Nephron (organoid): ENCODE data around the gene RASA3.
A peak's percentile ranks its signal among the peaks of the same experiment; 100 is the strongest.

Source experiments
- H3K27ac Mint-ChIP-seq, 3 experiments: 2 replicates each; pipeline ENCODE4 v1.8.0; 2020; ENCODE audit warnings: mixed read lengths in 3 of 3, mild to moderate bottlenecking in 2 of 3, moderate library complexity in 1 of 3
- H3K27me3 Mint-ChIP-seq: 2 replicates; pipeline ENCODE4 v1.8.0; 2021; ENCODE audit warnings: low read depth, mild to moderate bottlenecking, moderate library complexity, mixed read lengths
- H3K36me3 Mint-ChIP-seq: 2 replicates; pipeline ENCODE4 v1.8.0; 2020; ENCODE audit warnings: low read depth, mixed read lengths
- H3K4me1 Mint-ChIP-seq: 2 replicates; pipeline ENCODE4 v1.8.0; 2020; ENCODE audit warnings: mixed read lengths
- H3K4me3 Mint-ChIP-seq, 3 experiments: 2 replicates each; pipeline ENCODE4 v1.8.0; 2020; ENCODE audit warnings: mild to moderate bottlenecking in 3 of 3, mixed read lengths in 3 of 3, moderate library complexity in 2 of 3
- H3K9me3 Mint-ChIP-seq: 2 replicates; pipeline ENCODE4 v1.8.0; 2020; ENCODE audit warnings: mixed read lengths
- TF ChIP-seq, protein P1 (sequence below), 3 experiments: fragments of 200-600 bp; sonication (generic); IDR thresholded peaks; one replicate each; pipeline ENCODE4 v1.5.0; 2021; ENCODE audit warnings: antibody characterized with exemption in 3 of 3; ENCODE audit not compliant: unreplicated experiment in 3 of 3

RASA3 gene

DNA sequence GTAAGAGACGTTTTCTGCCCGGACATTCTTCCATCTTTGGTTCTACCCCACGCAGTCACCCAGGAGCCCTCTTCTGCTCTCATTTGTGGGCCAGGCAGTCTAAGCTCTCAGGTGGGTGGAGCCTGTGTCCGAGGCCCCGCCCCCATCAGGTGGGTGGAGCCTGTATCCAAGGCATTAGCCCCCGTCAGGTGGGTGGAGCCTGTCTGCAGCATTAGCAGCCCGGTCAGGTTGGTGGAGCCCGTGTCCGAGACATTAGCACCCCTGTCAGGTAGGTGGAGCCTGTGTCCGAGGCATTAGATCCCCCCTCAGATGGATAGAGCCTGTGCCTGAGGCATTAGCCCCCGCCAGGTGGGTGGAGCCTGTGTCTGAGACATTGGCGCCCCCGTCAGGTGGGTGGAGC lies 113.1 kb downstream of the RASA3 start:
- TF ChIP-seq, protein P1, sequence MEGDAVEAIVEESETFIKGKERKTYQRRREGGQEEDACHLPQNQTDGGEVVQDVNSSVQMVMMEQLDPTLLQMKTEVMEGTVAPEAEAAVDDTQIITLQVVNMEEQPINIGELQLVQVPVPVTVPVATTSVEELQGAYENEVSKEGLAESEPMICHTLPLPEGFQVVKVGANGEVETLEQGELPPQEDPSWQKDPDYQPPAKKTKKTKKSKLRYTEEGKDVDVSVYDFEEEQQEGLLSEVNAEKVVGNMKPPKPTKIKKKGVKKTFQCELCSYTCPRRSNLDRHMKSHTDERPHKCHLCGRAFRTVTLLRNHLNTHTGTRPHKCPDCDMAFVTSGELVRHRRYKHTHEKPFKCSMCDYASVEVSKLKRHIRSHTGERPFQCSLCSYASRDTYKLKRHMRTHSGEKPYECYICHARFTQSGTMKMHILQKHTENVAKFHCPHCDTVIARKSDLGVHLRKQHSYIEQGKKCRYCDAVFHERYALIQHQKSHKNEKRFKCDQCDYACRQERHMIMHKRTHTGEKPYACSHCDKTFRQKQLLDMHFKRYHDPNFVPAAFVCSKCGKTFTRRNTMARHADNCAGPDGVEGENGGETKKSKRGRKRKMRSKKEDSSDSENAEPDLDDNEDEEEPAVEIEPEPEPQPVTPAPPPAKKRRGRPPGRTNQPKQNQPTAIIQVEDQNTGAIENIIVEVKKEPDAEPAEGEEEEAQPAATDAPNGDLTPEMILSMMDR (IDR thresholded peaks at IDR 0.05; ENCODE audit: unreplicated experiment in 3 of 3) = no peak
- no peaks in the 10 kb centered on the region for H3K27me3 Mint-ChIP-seq
- H3K9me3 Mint-ChIP-seq = no peaks in the 10 kb centered on the region
- no peak overlapping the region for H3K27ac Mint-ChIP-seq
- H3K4me1 Mint-ChIP-seq = no peaks in the 10 kb centered on the region
- H3K36me3 Mint-ChIP-seq = peaks cover 8% of the 10 kb centered on the region
- no peak overlapping the region for H3K4me3 Mint-ChIP-seq

DNA sequence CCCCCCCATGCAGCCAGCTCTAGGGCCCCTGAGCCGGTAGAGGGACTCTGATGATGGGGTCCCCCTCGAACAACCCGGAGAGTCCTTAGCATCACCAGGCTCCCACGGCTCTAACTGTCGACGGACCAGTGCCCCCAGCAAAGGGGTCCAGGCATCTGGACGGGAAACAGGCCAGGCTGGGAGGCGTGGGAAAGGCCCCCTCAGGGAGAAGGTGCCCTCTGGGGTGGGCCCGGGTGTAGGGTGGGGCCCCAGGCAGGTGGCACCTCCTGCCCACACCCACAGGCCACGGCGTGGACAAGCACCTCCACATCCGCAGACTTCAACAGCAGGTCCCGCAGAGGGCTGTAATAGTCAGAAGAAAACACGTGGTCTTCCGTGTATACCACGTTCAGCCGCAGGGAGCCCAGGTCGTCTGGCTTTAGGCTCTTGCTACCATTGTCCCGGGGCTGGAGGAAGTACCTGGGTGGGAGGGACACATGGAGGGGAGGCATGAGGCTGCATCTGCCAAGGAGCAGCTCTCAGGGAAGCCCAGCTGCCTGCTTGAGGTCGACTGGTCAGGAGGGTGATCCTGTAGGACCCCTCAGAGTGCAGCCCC lies 113.9 kb downstream of the RASA3 start:
- no peak overlapping the region for H3K4me3 Mint-ChIP-seq
- H3K27ac Mint-ChIP-seq = no peak overlapping the region
- no peaks in the 10 kb centered on the region for H3K4me1 Mint-ChIP-seq
- no peaks in the 10 kb centered on the region for H3K27me3 Mint-ChIP-seq
- H3K9me3 Mint-ChIP-seq = no peaks in the 10 kb centered on the region
- TF ChIP-seq, protein P1 (IDR thresholded peaks at IDR 0.05; ENCODE audit: unreplicated experiment in 3 of 3) = no peak
- H3K36me3 Mint-ChIP-seq = peaks cover 8% of the 10 kb centered on the region

DNA sequence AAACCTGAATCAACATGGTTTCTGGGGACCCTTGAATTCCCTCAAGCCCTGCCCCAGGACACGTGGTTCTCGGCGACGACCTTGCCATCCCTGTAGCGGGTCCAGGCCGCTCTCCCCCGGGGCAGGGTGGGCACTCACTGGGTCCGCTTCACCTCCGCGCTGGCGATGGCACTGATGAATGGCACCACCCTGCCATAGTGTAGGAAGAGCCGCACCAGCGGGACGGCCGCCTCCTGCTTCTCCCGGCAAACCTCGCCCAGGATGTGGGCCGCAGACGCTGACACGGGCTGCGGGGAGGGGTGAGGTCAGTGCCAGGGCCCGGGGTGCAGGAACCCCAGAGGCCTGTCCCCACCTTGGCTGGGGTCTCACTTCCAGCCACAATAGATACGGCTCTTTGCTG lies 114.5 kb downstream of the RASA3 start:
- Mint-ChIP-seq H3K27me3 (no peaks in the 10 kb centered on the region), H3K9me3 (no peaks in the 10 kb centered on the region), H3K27ac (no peak overlapping the region), H3K4me1 (no peaks in the 10 kb centered on the region), H3K4me3 (no peak overlapping the region), H3K36me3 (peaks cover 8% of the 10 kb centered on the region)
- TF ChIP-seq, protein P1 (IDR thresholded peaks at IDR 0.05; ENCODE audit: unreplicated experiment in 3 of 3) = no peak

DNA sequence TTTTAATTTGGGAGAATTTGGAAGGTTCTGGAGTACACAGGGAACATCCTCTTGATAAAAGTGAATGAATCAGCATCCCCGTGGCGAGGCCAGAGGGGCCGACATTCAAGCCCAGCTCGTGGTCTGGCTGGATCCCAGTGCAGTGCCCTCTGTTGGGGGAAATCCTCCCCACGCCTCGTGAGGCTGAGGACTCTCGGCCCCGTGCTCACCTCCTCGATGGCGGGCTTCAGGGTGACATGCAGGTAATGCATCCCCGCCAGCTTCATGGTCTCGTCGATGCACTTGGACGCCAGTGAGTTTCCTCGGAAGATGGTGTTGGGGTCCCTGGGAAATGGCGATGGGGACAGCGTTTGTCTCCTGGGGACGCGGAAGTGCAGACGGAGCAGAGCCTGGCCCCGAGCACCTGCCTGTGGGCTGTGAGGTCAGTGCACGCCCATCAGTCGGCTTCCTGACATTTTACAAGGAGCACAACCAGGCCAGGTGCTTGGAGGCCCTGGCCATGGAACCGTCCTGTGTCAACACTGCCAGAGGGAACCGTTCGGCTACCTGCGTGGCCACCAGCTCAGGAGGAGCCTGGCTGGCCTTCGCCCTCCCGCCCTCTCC lies 115.3 kb downstream of the RASA3 start:
- H3K4me3 Mint-ChIP-seq = no peak overlapping the region
- H3K27me3 Mint-ChIP-seq = no peaks in the 10 kb centered on the region
- no peak overlapping the region for H3K27ac Mint-ChIP-seq
- H3K4me1 Mint-ChIP-seq = no peaks in the 10 kb centered on the region
- no peaks in the 10 kb centered on the region for H3K9me3 Mint-ChIP-seq
- TF ChIP-seq, protein P1 (IDR thresholded peaks at IDR 0.05; ENCODE audit: unreplicated experiment in 3 of 3) = peak in 1 of 3 experiments; percentile 10
- H3K36me3 Mint-ChIP-seq = peaks cover 8% of the 10 kb centered on the region

DNA sequence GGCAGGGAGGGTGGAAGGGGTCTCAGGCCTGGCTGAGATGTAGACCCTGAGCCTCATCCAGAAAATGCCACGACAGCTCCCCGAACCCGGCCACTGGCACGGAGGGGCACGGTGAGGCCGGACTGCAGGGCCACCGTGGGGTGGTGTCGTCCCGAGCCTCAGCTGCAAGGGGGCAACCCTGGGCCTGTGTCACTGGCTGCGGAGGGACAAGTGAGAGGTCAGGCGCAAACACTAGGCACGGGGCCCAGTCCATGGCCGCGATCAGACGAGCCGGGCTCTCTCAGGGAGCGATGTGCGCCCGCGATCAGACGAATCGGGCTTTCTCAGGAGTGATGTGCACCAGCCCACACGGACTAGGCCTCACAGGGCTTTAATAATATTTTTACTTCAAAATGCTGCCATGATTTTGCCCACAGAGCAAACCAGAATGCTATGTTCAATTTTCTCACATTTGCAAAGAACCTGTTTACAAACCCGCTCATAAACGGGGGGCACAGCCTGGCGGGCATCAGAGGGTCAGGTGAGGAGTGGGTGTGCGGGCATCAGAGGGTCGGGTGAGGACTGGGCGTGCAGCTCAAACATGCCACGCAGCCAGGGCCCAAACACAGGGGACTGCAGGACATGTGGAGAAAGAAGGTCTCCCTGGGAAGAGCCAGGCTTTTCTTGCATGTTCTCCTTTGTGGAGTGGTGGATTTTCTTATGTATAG lies 115.9 kb downstream of the RASA3 start:
- H3K36me3 Mint-ChIP-seq = peaks cover 8% of the 10 kb centered on the region
- H3K27ac Mint-ChIP-seq = no peak overlapping the region
- TF ChIP-seq, protein P1 (IDR thresholded peaks at IDR 0.05; ENCODE audit: unreplicated experiment in 3 of 3) = no peak
- H3K4me3 Mint-ChIP-seq = no peak overlapping the region
- H3K9me3 Mint-ChIP-seq = no peaks in the 10 kb centered on the region
- no peaks in the 10 kb centered on the region for H3K4me1 Mint-ChIP-seq
- no peaks in the 10 kb centered on the region for H3K27me3 Mint-ChIP-seq
